WTC11 (cell line): ENCODE measurements around the gene ENAH. TPM values are rescaled to one million over a fixed set of nuclear protein-coding genes. Genes with fewer than 3 reads are reported as not detected.

Source experiments
- ATAC-seq: fragments of 200-7000 bp; cut with Tn5 transposase; 2 replicates; pipeline ENCODE4 v1.10.0; 2021; ENCODE audit warnings: mild to moderate bottlenecking, moderate library complexity
- CTCF ChIA-PET: fragments of 300-600 bp; sonication (Branson Sonifier 250); formaldehyde crosslinking; loops from one replicate; lab custom pipeline; 2021; ENCODE audit warnings: antibody characterized with exemption; lab: Charles Lee
- POLR2A ChIA-PET: fragments of 350-600 bp; sonication (Branson Sonifier 250); formaldehyde crosslinking; loops from one replicate; lab custom pipeline; 2021; ENCODE audit warnings: antibody characterized with exemption; lab: Charles Lee
- DNase-seq: peaks from one replicate; pipeline ENCODE4 v3.0.0; 2021; ENCODE audit warnings: low spot score
- H3K27ac Mint-ChIP-seq: 2 replicates; pipeline ENCODE4 v1.8.0; 2021; ENCODE audit warnings: mixed read lengths
- H3K27me3 Mint-ChIP-seq: 2 replicates; pipeline ENCODE4 v1.8.0; 2021; ENCODE audit warnings: low read depth, mild to moderate bottlenecking, moderate library complexity, mixed read lengths
- H3K36me3 Mint-ChIP-seq: 2 replicates; pipeline ENCODE4 v1.8.0; 2021; ENCODE audit warnings: mixed read lengths
- H3K4me1 Mint-ChIP-seq: 2 replicates; pipeline ENCODE4 v1.8.0; 2022; ENCODE audit warnings: mixed read lengths
- H3K4me3 Mint-ChIP-seq: 2 replicates; pipeline ENCODE4 v1.8.0; 2021; ENCODE audit warnings: mild to moderate bottlenecking, moderate library complexity, mixed read lengths
- H3K9me3 Mint-ChIP-seq: 2 replicates; pipeline ENCODE4 v1.8.0; 2021; ENCODE audit warnings: mixed read lengths
- CDX4 ChIP-seq: fragments of 250-450 bp; sonication (Bioruptor Pico); IDR thresholded peaks from 2 replicates; pipeline ENCODE4 v1.9.0; 2021; ENCODE audit warnings: moderate library complexity, mild to moderate bottlenecking, inconsistent platforms, borderline replicate concordance
- FOXK1 ChIP-seq: sonication (generic); formaldehyde crosslinking; IDR thresholded peaks from 2 replicates; pipeline ENCODE4 v1.8.0; 2022; ENCODE audit warnings: mild to moderate bottlenecking, moderate library complexity, missing genetic modification reagents
- FOXP1 ChIP-seq: sonication (generic); formaldehyde crosslinking; IDR thresholded peaks from 2 replicates; pipeline ENCODE4 v1.8.0; 2022; ENCODE audit warnings: missing genetic modification reagents, mild to moderate bottlenecking, moderate library complexity, borderline replicate concordance
- JAZF1 ChIP-seq: fragments of 250-450 bp; sonication (Bioruptor Pico); IDR thresholded peaks from 2 replicates; pipeline ENCODE4 v1.9.0; 2021; ENCODE audit warnings: moderate library complexity, mild to moderate bottlenecking, inconsistent platforms
- JUN ChIP-seq: sonication (generic); formaldehyde crosslinking; IDR thresholded peaks from 2 replicates; pipeline ENCODE4 v1.8.0; 2023; ENCODE audit warnings: mild to moderate bottlenecking, missing genetic modification reagents
- NFYB ChIP-seq: sonication (generic); formaldehyde crosslinking; conservative IDR thresholded peaks from 2 replicates; pipeline ENCODE4 v1.8.0; 2022; ENCODE audit warnings: low read depth, missing genetic modification reagents
- PRRX2 ChIP-seq: fragments of 250-450 bp; sonication (Bioruptor Pico); IDR thresholded peaks from 2 replicates; pipeline ENCODE4 v1.8.0; 2021; ENCODE audit warnings: mild to moderate bottlenecking
- TEAD4 ChIP-seq: sonication (generic); formaldehyde crosslinking; IDR thresholded peaks from 2 replicates; pipeline ENCODE4 v1.8.0; 2022; ENCODE audit warnings: mild to moderate bottlenecking, missing genetic modification reagents
- ZBTB21 ChIP-seq: sonication (generic); formaldehyde crosslinking; IDR thresholded peaks from 2 replicates; pipeline ENCODE4 v1.8.1; 2023; ENCODE audit warnings: mild to moderate bottlenecking, missing genetic modification reagents, borderline replicate concordance
- ZNF121 ChIP-seq: sonication (generic); formaldehyde crosslinking; IDR thresholded peaks from 2 replicates; pipeline ENCODE4 v1.8.0; 2023; ENCODE audit warnings: missing genetic modification reagents
- ZNF219 ChIP-seq: sonication (generic); formaldehyde crosslinking; IDR thresholded peaks from 2 replicates; pipeline ENCODE4 v1.8.0; 2023; ENCODE audit warnings: missing genetic modification reagents, mild to moderate bottlenecking, borderline replicate concordance
- ZNF396 ChIP-seq: fragments of 250-450 bp; sonication (Bioruptor Pico); IDR thresholded peaks from 2 replicates; pipeline ENCODE4 v1.8.0; 2021; ENCODE audit warnings: mild to moderate bottlenecking, moderate library complexity, borderline replicate concordance
- ZNF532 ChIP-seq: fragments of 250-450 bp; sonication (Bioruptor Pico); IDR thresholded peaks from 2 replicates; pipeline ENCODE4 v1.9.0; 2021; ENCODE audit warnings: mild to moderate bottlenecking, borderline replicate concordance
- total RNA-seq: library from RNA; stranded (reverse); gene quantifications from 3 replicates; pipeline ENCODE4 v1.2.3, GENCODE V29; 2021
- TF ChIP-seq, protein P1 (sequence below): sonication (generic); formaldehyde crosslinking; IDR thresholded peaks from 2 replicates; pipeline ENCODE4 v1.8.1; 2022; ENCODE audit warnings: low read depth, mild to moderate bottlenecking, moderate library complexity, missing genetic modification reagents, borderline replicate concordance
- TF ChIP-seq, protein P2 (sequence below): fragments of 250-450 bp; sonication (Bioruptor Pico); conservative IDR thresholded peaks from 2 replicates; pipeline ENCODE4 v1.9.0; 2021; ENCODE audit warnings: mild to moderate bottlenecking
- TF ChIP-seq, protein P3 (sequence below): sonication (generic); formaldehyde crosslinking; IDR thresholded peaks from 2 replicates; pipeline ENCODE4 v1.8.1; 2023; ENCODE audit warnings: mild to moderate bottlenecking, missing genetic modification reagents

ENAH gene
- total RNA-seq, 1 experiment from 2014 or later, result 227 TPM

- TF ChIP-seq ZBTB21 (CRISPR knock-in tag), result no peak
- no peak for TF ChIP-seq ZNF532
Measured at GRCh38 chr1:225565847-225566246, 87.1 kb downstream of the ENAH start (continued).

- CTCF ChIA-PET, result no interaction called here
- Mint-ChIP-seq H3K27ac (0 out of 2 replicates have a peak overlapping the region, but pooled peaks have one; percentile 3), H3K27me3 (no peaks in the 10 kb centered on the region), H3K9me3 (peaks cover 18% of the 10 kb centered on the region), H3K4me3 (no peak overlapping the region), H3K36me3 (peaks cover 50% of the 10 kb centered on the region), H3K4me1 (peaks cover 10% of the 10 kb centered on the region)
- ATAC-seq, result no peak
- POLR2A ChIA-PET, result no interaction called here
- no peak for TF ChIP-seq FOXP1 (CRISPR knock-in tag)
- no peak for TF ChIP-seq ZNF396 (CRISPR knock-in tag)
- no peak for TF ChIP-seq JUN (CRISPR knock-in tag)
- TF ChIP-seq, protein P1, sequence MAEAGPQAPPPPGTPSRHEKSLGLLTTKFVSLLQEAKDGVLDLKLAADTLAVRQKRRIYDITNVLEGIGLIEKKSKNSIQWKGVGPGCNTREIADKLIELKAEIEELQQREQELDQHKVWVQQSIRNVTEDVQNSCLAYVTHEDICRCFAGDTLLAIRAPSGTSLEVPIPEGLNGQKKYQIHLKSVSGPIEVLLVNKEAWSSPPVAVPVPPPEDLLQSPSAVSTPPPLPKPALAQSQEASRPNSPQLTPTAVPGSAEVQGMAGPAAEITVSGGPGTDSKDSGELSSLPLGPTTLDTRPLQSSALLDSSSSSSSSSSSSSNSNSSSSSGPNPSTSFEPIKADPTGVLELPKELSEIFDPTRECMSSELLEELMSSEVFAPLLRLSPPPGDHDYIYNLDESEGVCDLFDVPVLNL (CRISPR knock-in tag), result no peak
- TF ChIP-seq FOXK1 (CRISPR knock-in tag), result no peak
- TF ChIP-seq, protein P2, sequence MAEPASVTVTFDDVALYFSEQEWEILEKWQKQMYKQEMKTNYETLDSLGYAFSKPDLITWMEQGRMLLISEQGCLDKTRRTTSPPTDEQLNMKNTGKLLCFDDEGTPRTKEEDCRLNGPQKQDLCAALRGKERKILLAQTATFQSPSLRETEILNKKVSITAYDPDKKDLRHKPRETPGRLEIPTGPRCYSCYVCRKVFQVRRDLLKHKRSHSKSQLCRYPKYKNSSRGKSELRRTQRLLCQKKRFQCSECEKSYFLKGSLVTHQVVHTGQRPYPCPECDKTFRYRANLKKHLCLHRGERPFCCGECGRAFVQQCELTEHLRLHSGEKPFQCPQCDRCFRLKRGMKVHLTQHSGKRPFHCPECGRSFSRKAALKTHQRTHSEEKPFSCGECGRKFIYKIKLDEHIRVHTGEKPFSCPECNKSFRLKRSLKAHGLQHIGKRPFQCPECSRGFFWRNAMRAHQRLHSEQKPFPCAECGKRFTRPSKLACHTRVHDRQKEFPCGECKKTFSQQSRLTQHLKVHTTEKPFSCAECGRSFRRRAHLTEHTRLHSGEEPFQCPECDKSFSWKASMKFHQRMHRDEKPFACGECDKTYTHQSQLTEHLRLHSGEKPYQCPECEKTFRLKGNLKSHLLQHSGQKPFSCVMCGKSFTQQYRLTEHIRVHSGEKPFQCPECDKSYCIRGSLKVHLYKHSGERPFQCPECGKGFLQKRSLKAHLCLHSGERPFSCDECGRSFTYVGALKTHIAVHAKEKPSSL, result no peak
- no peak for TF ChIP-seq ZNF219 (CRISPR knock-in tag)
- TF ChIP-seq JAZF1 (CRISPR knock-in tag), result no peak
- DNase-seq, result no peak
Measured at GRCh38 chr1:225561675-225562074, 91.2 kb downstream of the ENAH start.

DNA sequence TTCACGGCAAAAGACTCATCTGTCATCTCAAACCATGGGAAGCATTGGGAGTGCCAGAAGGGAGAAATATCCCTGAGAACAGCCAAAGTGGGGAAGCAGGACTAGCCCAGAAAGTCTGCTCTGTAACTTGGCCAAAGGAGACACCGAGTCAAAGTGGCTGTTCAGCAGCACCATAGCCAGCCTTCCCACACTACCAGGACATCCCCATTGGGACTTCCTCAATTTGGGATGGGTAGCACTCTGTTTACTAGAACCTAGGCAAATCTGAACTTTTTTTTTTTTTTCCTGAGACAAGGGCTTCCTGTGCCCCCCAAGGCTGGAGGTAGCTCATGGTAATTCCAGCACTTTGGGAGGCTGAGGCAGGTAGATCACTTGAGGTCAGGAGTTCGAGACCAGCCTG, 93.0 kb downstream of the ENAH start:
- Mint-ChIP-seq H3K4me3 (no peak overlapping the region), H3K4me1 (no peaks in the 10 kb centered on the region), H3K27me3 (no peaks in the 10 kb centered on the region), H3K36me3 (peaks cover 46% of the 10 kb centered on the region), H3K27ac (peak overlapping the region; percentile 39; the same call in 1 of the 2 replicates), H3K9me3 (peaks cover 22% of the 10 kb centered on the region)
- DNase-seq, result no peak
- POLR2A ChIA-PET, result interaction anchor here (0.7 kb wide), 1 partner anchor 39 kb away, joined by 5 read pairs; no protein-coding TSS in a partner anchor
- CTCF ChIA-PET, result no interaction called here
- no peak for ATAC-seq
- TF ChIP-seq ZNF532, result no peak
- TF ChIP-seq ZNF121 (CRISPR knock-in tag), result no peak
- no peak for TF ChIP-seq NFYB
- TF ChIP-seq PRRX2 (CRISPR knock-in tag), result no peak
- TF ChIP-seq, protein P3, sequence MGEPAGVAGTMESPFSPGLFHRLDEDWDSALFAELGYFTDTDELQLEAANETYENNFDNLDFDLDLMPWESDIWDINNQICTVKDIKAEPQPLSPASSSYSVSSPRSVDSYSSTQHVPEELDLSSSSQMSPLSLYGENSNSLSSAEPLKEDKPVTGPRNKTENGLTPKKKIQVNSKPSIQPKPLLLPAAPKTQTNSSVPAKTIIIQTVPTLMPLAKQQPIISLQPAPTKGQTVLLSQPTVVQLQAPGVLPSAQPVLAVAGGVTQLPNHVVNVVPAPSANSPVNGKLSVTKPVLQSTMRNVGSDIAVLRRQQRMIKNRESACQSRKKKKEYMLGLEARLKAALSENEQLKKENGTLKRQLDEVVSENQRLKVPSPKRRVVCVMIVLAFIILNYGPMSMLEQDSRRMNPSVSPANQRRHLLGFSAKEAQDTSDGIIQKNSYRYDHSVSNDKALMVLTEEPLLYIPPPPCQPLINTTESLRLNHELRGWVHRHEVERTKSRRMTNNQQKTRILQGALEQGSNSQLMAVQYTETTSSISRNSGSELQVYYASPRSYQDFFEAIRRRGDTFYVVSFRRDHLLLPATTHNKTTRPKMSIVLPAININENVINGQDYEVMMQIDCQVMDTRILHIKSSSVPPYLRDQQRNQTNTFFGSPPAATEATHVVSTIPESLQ, result no peak
- no peak for TF ChIP-seq TEAD4 (CRISPR knock-in tag)
- TF ChIP-seq CDX4 (CRISPR knock-in tag), result no peak
